CD4-positive, alpha-beta T cell treated with Interleukin-15 for 1 hour (primary cell): Measurements from ENCODE around the gene ACSS2.
A peak's percentile ranks its signal among the peaks of the same experiment; 100 is the strongest.

Experiments used
- DNase-seq: peaks from one replicate; pipeline ENCODE4 v3.0.0-alpha.2; 2020

Gene ACSS2

GRCh38 chr20:34916774-34917354 lies 40.5 kb downstream of the ACSS2 start:
- no peak for DNase-seq

GRCh38 chr20:34920055-34920454 lies 43.6 kb downstream of the ACSS2 start:
- no peak for DNase-seq

- DNase-seq: no peak
Observed at GRCh38 chr20:34921436-34921835, 45.0 kb downstream of the ACSS2 start.

- no peak for DNase-seq
Observed at GRCh38 chr20:34922654-34923381, 46.4 kb downstream of the ACSS2 start.

GRCh38 chr20:34923414-34923813 lies 47.0 kb downstream of the ACSS2 start:
- DNase-seq: no peak

- DNase-seq: no peak
Observed at GRCh38 chr20:34925341-34925740, 48.9 kb downstream of the ACSS2 start.

GRCh38 chr20:34925981-34926380 lies 49.6 kb downstream of the ACSS2 start:
- DNase-seq: no peak

GRCh38 chr20:34926581-34926980 lies 50.2 kb downstream of the ACSS2 start:
- DNase-seq: no peak

GRCh38 chr20:34927736-34928135 lies 51.3 kb downstream of the ACSS2 start:
- no peak for DNase-seq

GRCh38 chr20:34928411-34928810 lies 52.0 kb downstream of the ACSS2 start:
- no peak for DNase-seq

GRCh38 chr20:34931771-34932170 lies 55.4 kb downstream of the ACSS2 start:
- DNase-seq: no peak

- peak; percentile 27 for DNase-seq
Observed at GRCh38 chr20:34938466-34939163, 62.2 kb downstream of the ACSS2 start.

GRCh38 chr20:34940081-34940481 lies 63.7 kb downstream of the ACSS2 start:
- no peak for DNase-seq

GRCh38 chr20:34941226-34941625 lies 64.8 kb downstream of the ACSS2 start:
- DNase-seq: no peak

GRCh38 chr20:34942301-34942700 lies 65.9 kb downstream of the ACSS2 start:
- DNase-seq: no peak

- no peak for DNase-seq
Observed at GRCh38 chr20:34943808-34944567, 67.6 kb downstream of the ACSS2 start.

GRCh38 chr20:34945315-34946077 lies 69.1 kb downstream of the ACSS2 start:
- no peak for DNase-seq

GRCh38 chr20:34946661-34947060 lies 70.2 kb downstream of the ACSS2 start:
- DNase-seq: no peak

- no peak for DNase-seq
Observed at GRCh38 chr20:34947336-34947735, 70.9 kb downstream of the ACSS2 start.

- DNase-seq: no peak
Observed at GRCh38 chr20:34948030-34948429, 71.6 kb downstream of the ACSS2 start.

- DNase-seq: no peak
Observed at GRCh38 chr20:34949120-34949519, 72.7 kb downstream of the ACSS2 start.

GRCh38 chr20:34951252-34951651 lies 74.8 kb downstream of the ACSS2 start:
- DNase-seq: no peak

GRCh38 chr20:34951652-34952051 lies 75.2 kb downstream of the ACSS2 start:
- no peak for DNase-seq
